Neutrophil (primary cell): ENCODE results near the gene CDK5.

Source experiments
- H3K27ac ChIP-seq: fragments of 200-600 bp; sonication (generic); 2 replicates; pipeline ENCODE4 v1.5.1; 2016; ENCODE audit warnings: mild to moderate bottlenecking, moderate library complexity
- H3K27me3 ChIP-seq: fragments of 200-600 bp; sonication (generic); 2 replicates; pipeline ENCODE4 v1.6.0; 2016; ENCODE audit warnings: mild to moderate bottlenecking
- H3K36me3 ChIP-seq: fragments of 200-600 bp; sonication (generic); 2 replicates; pipeline ENCODE4 v1.5.1; 2017
- H3K4me1 ChIP-seq, 2 experiments: fragments of 200-600 bp in 1 of 2; sonication (generic) in 1 of 2; 1 replicate in 1 of 2; 2 replicates in 1 of 2; pipeline versions ENCODE4 v1.5.1 to v1.6.1; 2013 to 2016; ENCODE audit warnings: low read depth in 1 of 2, low read length in 1 of 2, mild to moderate bottlenecking in 1 of 2, moderate library complexity in 1 of 2; ENCODE audit not compliant: control insufficient read depth in 1 of 2, insufficient read depth in 1 of 2
- H3K4me3 ChIP-seq, 2 experiments: fragments of 200-600 bp in 1 of 2; sonication (generic) in 1 of 2; 1 replicate in 1 of 2; 2 replicates in 1 of 2; pipeline ENCODE4 v1.5.1; 2013 to 2016; ENCODE audit warnings: low read depth in 1 of 2, low read length in 1 of 2, mild to moderate bottlenecking in 1 of 2, moderate library complexity in 1 of 2
- H3K9me3 ChIP-seq: fragments of 200-600 bp; sonication (generic); 2 replicates; pipeline ENCODE4 v1.5.1; 2016
- TF ChIP-seq, protein P1 (sequence below): fragments of 200-600 bp; sonication (generic); IDR thresholded peaks from 2 replicates; pipeline ENCODE4 v1.5.1; 2016; ENCODE audit warnings: antibody characterized with exemption

Gene CDK5

DNA sequence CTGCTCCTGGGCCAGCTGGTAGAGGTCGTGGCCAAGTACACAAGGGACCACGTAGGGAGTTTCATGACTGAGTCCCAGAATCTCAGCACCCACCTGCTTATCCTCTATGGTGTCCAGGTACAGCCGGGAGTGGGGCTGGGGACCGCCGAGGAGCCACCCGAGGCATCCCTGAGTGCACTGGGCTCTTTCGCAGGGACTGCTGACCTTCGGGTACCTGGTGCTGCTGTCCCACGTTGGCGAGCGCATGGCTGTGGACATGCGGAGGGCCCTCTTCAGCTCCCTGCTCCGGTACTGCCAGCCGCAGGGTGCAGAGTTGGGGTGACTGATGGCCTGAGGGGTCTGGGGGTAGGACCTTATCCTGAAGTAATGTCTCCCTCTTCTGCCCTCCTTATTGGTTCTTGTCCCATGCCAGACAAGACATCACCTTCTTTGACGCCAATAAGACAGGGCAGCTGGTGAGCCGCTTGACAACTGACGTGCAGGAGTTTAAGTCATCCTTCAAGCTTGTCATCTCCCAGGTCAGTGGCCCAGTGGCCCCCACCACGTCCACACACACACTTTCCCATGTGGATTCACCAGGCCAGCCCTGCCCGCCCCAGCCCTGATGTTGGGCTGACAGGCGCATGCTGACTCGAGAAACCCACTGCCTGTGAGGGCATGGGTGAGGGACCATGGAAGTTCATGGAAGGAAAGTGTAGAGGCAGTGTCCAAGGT lies 23.2 kb downstream of the CDK5 start:
- TF ChIP-seq, protein P1, sequence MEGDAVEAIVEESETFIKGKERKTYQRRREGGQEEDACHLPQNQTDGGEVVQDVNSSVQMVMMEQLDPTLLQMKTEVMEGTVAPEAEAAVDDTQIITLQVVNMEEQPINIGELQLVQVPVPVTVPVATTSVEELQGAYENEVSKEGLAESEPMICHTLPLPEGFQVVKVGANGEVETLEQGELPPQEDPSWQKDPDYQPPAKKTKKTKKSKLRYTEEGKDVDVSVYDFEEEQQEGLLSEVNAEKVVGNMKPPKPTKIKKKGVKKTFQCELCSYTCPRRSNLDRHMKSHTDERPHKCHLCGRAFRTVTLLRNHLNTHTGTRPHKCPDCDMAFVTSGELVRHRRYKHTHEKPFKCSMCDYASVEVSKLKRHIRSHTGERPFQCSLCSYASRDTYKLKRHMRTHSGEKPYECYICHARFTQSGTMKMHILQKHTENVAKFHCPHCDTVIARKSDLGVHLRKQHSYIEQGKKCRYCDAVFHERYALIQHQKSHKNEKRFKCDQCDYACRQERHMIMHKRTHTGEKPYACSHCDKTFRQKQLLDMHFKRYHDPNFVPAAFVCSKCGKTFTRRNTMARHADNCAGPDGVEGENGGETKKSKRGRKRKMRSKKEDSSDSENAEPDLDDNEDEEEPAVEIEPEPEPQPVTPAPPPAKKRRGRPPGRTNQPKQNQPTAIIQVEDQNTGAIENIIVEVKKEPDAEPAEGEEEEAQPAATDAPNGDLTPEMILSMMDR: no peak
- H3K27me3 ChIP-seq: no peaks in the 10 kb centered on the region
- H3K4me1 ChIP-seq: peaks cover 0 to 3% of the 10 kb centered on the region in 2 experiments
- H3K36me3 ChIP-seq: peaks cover 40% of the 10 kb centered on the region
- H3K4me3 ChIP-seq: no peak overlapping the region
- no peaks in the 10 kb centered on the region for H3K9me3 ChIP-seq
- H3K27ac ChIP-seq: no peak overlapping the region

DNA sequence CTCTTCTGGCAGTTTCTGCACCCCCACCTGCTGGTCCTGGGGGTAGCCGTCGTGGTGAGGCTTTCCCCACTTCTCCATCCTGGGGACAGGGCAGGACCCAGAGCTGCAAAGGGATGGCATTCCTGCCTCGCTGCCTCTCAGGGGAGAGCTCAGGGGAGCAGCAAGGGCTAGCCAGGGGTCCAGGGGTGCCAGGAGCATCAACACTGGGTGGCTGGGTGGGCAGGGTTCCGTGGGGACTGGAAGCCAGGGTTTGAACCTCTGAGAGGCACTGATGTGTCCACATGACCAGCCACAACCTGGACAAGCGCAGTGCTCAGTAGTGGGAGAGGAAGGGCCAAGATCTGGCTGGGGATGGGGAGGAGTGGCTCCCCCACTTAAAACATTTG lies 23.8 kb downstream of the CDK5 start:
- Histone ChIP-seq H3K9me3 (no peaks in the 10 kb centered on the region), H3K27me3 (no peaks in the 10 kb centered on the region), H3K4me3 (no peak overlapping the region), H3K36me3 (peaks cover 40% of the 10 kb centered on the region), H3K4me1 (peaks cover 3 to 7% of the 10 kb centered on the region in 2 experiments), H3K27ac (no peak overlapping the region)
- TF ChIP-seq, protein P1: no peak

DNA sequence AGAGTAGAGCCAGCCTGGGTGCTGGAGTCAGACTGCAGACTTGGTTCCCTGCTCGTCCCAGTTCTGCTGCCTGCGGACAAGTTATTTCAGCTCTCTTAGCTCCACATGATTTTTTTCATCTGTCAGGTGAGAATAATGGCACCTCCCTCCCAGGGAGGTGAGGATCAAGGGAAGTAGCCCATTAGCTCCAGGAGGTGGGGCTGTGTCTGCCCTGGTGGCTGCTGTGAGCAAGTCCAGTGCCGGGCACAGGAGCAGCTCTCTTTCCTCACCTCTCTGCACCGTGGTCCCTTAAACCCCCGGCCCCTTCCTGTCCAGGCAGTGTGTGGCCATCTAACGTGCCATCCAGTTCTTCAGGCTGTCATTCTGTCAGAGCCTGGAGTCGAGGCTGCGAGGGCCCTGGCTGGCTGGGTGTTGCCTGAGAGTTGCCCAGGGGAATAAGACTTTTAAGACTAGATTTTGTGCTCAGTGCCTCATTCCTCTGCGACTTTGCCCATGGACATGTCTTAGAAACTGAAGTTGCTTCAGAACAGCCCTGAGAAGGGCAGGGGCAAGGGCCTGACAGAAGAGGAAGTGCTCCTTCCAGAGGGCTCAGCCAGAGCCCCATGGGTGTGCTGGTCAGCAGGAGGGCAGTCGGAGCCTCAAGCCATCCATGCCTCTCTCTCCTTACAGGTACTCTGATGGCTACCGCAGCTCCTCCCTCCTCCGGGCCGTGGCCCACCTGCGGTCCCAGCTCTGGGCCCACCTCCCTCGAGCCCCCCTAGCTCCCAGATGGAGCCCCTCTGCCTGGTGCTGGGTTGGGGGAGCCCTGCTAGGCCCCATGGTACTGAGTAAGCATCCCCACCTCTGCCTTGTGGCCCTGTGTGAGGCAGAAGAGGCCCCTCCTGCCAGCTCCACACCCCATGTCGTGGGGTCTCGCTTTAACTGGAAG lies 24.5 kb downstream of the CDK5 start:
- no peak overlapping the region for H3K4me3 ChIP-seq
- H3K36me3 ChIP-seq: peaks cover 40% of the 10 kb centered on the region
- H3K4me1 ChIP-seq: peaks cover 8 to 11% of the 10 kb centered on the region in 2 experiments
- H3K27me3 ChIP-seq: no peaks in the 10 kb centered on the region
- H3K27ac ChIP-seq: no peak overlapping the region
- TF ChIP-seq, protein P1: no peak
- H3K9me3 ChIP-seq: no peaks in the 10 kb centered on the region

DNA sequence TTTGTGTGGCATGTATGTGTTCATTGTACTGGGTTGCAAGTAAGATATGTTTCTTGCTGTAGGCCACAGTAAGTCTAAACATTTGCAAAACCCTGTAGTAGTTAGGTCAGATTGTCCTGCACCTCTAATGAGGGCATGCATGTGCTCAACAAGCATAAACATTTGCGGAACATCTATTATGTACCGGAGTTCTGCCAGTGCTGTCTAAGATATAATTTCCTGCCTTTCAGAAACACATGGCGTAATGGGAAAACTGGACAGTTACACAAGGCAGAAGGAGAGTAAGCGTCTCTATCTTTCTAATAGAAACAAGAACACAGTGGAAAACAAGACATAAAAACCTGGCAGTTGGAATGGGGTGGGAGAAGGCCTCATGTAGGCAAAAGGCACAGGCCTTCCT lies 26.7 kb downstream of the CDK5 start:
- peaks cover 23% of the 10 kb centered on the region for H3K36me3 ChIP-seq
- peaks cover 17 to 20% of the 10 kb centered on the region in 2 experiments for H3K4me1 ChIP-seq
- H3K27ac ChIP-seq: no peak overlapping the region
- H3K9me3 ChIP-seq: no peaks in the 10 kb centered on the region
- H3K27me3 ChIP-seq: peaks cover 14% of the 10 kb centered on the region
- no peak overlapping the region for H3K4me3 ChIP-seq
- TF ChIP-seq, protein P1: no peak

DNA sequence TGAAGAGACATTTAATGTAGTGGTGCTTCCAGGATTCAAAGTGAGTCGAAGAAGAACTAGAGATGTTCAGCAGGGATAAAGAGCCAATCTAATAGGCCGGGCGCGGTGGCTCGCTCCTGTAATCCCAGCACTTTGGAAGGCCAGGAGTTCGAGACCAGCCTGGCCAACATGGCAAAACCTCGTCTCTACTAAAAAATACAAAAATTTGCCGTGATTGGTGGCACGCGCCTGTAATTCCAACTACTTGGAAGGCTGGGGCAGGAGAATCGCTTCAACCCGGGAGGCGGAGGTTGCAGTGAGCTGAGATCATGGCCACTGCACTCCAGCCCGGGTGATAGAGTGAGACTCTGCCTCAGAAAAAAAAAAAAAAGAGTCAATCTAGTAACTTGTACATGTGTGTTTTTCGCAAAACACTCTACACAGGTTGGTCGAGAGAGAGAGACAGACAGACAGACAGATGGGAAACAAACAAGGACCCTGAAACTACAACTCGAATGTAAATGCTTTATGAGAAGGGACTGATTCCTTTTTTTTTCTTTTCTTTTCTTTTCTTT lies 28.7 kb downstream of the CDK5 start:
- TF ChIP-seq, protein P1: no peak
- H3K4me3 ChIP-seq: peak overlapping the region; percentile 91 to 96
- peaks cover 19% of the 10 kb centered on the region for H3K27me3 ChIP-seq
- H3K27ac ChIP-seq: peak overlapping the region; percentile 79
- no peaks in the 10 kb centered on the region for H3K9me3 ChIP-seq
- H3K36me3 ChIP-seq: peaks cover 4% of the 10 kb centered on the region
- peaks cover 17 to 20% of the 10 kb centered on the region in 2 experiments for H3K4me1 ChIP-seq
